Activated CD8-positive, alpha-beta memory T cell treated with anti-CD3 and anti-CD28 coated beads for 36 hours (primary cell): Measurements from ENCODE around the gene TSSC4. TPM values are rescaled to one million over a fixed set of nuclear protein-coding genes. Genes with fewer than 3 reads are reported as not detected.
"Not testable (repeated sequence)": the region's sequence is repeated elsewhere in the genome, so short reads cannot be mapped to it uniquely, and the experiment has no call there.

Experiments used
- CTCF ChIA-PET: fragments of 350-600 bp; sonication (Branson Sonifier 250); formaldehyde crosslinking; loops from one replicate; lab custom pipeline; 2021; ENCODE audit warnings: antibody characterized with exemption; lab: Charles Lee
- POLR2A ChIA-PET: fragments of 350-600 bp; sonication (Branson Sonifier 250); formaldehyde crosslinking; loops from one replicate; lab custom pipeline; 2021; ENCODE audit warnings: antibody characterized with exemption; lab: Charles Lee
- total RNA-seq, 2 experiments: library from RNA; stranded (reverse); gene quantifications; one replicate each; pipeline ENCODE4 v1.2.3, GENCODE V29; 2021

The TSSC4 gene
- total RNA-seq, result 10 to 100 TPM; 61.5 to 68.0 TPM

DNA sequence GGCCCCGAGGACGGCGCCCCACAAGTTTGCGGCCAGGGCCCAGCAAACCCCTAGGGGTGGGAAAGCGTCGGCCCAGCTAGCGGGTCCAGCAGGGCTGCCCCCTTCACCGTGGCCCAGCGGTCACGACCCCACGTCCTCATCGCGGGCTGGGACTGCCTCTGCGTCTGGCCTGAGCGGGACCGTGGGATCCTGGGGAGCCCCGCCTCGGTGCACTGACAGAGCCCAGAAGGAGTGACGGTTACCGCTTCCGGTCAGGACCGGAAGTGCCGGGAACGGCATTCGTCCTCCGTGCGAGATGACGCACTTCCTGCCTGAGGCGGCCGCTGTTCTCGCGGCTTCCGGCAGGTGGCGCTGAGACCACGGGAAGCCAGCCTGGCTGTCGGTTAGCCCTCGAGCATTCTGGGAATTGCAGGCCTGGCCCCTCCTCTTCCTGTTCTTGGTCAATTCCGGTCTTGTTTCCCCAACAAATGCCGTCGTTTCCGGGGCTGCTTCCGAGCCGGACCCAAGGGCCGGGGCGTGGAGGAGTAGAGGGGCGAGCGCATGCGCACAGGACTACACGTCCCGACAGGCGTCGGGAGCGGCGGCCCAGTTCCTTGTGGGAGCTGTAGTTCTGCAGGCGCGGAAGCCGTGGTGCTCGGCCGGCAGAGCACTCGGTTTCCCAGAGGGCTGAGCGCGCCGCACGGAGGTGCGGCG, at the start of gene TSSC4:
TSSC4 (plus strand) TSS at position 682 of the 693 bp plus-strand sequence. CDS start 1,884 bp downstream, outside the sequence.
- ChIA-PET CTCF (interaction anchor here (0.7 to 3.2 kb wide), 9 partner anchors 9 to 97 kb away, joined by 3 to 22 read pairs (median 5); partner anchors contain the start of genes CD81, KCNQ1 and TRPM5), POLR2A (interaction anchor here (0.6 to 2.1 kb wide), 7 partner anchors 12 to 493 kb away, joined by 3 to 12 read pairs (median 3); partner anchors contain the start of gene CD81)

DNA sequence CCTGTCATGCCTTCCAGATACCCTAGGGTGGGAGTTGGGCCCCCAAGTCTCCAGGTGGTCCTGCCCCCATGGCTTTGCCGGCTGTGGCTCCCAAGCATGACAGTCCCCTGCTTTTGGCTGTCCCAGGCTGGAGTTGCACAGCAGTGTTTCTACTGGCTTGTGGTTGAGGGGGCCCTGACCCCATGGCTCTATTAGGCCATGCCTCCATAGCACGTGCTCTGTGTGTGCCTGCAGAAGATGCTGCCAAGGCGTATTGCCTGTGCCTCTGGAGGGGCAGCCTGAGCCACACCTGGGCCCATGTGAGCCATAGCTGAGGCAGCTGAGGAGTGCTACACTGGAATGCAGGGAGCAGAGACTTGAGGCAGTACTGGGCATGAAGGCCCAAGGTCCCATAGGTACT, 48.8 kb upstream of the TSSC4 start:
- CTCF ChIA-PET, result no interaction called here

DNA sequence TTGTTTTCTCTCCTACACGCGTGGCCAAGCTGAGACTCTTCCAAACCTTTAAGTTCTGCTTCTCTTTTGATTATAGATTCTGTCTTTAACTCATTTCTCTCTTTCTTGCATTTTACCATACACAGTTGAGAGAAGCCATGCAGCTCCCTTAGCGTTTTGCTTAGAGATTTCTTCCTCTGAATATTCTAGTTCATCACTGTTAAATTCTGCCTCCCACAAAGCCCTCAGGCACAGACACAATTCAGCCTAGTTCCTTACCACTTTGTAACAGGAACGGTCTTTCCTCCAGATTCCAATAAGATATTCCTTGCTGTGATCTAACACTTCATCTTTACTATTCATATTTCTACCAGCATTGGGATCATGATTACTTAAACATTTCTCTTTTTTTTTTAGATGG, 48.1 kb upstream of the TSSC4 start:
- POLR2A ChIA-PET, result no interaction called here
- CTCF ChIA-PET, result no interaction called here

More for the DNA sequence above, 48.8 kb upstream of the TSSC4 start:
- POLR2A ChIA-PET, result no interaction called here

DNA sequence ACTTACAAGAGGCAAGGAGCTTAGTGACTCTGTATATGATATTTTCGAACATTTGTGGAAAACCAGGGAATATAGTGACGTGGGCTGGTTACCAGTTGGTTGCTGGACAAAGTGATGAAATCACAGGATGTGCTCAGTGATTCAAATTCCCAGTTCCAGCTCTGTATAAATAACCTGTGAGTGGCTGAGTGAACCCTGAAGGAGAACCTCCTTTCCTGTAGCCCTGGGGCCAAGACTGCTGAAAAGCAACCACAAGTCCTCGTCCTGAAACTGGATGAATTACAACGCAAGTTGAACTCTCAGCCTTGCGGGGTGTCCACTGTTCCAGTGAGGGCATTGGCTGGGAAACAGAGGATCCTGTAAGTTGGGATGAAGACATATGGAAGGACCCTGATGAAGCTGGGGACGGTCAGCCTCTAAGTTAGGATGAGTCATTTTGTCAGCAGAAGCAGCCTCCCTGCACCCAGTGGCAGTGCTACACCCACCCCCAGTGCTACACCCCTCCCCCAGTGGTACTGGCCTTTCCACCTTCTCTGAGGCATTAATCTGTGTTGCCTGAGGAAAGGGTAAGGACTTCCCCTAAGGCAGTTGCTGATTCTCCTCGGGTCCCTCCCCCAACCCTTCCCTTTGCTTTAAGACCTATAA, 45.4 kb upstream of the TSSC4 start:
- CTCF ChIA-PET, result no interaction called here
- POLR2A ChIA-PET, result no interaction called here

DNA sequence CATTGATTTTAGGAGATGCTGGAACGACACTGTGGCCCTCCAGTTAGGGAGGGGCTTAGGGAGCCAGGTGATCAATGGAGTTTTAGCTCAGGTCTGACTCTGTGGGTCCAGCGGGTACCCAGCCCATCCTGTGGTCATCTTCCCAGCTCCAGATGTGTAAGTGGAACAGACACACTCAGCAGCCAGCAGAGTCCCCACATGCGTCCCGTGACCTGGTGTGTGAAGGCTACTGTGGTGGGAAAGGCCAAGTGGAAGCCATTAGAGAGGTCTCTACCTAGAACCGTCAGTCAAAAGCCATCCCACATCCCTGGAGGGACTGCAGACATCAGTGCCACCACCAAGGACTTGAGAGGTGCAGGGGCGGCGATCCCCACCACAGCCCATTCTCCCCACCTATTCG, 43.3 kb upstream of the TSSC4 start:
- ChIA-PET CTCF (no interaction called here), POLR2A (no interaction called here)

DNA sequence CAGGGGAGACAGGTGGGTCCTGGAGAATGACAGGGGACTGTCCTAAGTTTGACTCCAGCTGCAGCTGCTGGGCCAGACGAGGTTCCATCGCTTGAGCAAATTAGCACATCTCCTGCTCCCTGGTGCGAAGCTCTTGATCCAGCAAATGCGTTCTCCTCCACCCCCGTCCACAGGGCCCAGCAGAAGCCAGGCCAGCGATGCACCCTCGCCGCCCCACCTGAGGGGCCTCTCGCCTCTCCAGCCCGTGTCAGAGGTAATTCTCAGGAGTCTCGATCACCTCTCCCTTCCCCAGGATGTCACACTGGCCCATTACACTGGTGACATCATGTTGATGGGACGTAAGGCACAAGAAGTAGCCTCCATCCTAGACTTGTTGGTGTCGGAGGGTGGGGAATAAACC, 42.9 kb upstream of the TSSC4 start:
- CTCF ChIA-PET, POLR2A ChIA-PET: not testable (repeated sequence)

DNA sequence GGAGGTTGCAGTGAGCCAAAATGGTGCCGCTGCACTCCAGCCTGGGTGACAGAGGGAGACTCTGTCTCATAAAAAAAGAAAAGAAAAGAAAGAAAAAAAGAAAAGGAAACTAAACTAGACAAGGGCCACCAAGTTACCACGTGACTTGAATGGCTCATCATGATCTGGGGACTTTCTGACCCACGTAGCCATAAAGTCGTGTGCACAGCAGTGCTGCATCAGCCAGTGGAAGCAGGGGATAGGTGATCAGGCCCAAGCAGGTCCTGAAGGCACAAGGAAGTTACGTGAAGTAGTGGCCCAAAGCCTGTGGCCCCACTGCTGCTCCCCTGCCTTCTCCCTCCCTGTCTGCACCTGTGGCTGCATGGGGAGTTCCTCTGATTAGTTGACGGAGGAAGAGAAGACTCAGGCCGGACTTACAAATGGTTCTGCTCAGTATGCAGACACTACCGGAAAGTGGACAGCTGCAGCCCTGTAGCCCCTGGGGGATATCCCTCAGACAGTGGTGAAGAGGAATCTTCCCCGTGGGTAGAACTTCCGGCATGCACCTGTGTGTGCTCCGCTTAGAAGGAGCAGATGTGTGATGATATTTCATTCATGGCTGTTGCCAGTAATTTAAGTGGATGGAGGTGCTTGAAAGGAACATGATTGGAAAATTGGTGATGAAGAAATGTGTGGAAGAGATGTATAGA, 41.7 kb upstream of the TSSC4 start:
- POLR2A ChIA-PET, result no interaction called here

DNA sequence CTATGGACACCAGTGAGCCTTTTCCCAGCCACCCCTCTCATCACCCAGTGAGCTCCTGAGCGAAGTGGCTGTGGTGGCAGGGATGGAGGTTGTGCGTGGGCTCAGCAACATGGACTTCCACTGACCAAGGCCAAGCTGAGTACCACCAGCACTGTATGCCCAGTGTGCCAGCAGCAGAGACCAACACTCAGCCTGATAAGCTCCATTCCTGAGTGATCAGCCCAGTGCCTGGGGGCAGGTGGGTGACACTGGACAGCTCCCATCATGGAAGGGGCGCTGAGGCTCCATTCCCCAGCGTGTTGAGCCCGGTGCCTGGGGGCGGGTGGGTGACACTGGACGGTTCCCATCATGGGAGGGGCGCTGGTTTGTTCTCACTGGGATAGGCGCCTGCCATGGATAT, 41.0 kb upstream of the TSSC4 start:
- ChIA-PET POLR2A (no interaction called here), CTCF (no interaction called here)

More for the DNA sequence above, 41.7 kb upstream of the TSSC4 start:
- CTCF ChIA-PET, result no interaction called here

DNA sequence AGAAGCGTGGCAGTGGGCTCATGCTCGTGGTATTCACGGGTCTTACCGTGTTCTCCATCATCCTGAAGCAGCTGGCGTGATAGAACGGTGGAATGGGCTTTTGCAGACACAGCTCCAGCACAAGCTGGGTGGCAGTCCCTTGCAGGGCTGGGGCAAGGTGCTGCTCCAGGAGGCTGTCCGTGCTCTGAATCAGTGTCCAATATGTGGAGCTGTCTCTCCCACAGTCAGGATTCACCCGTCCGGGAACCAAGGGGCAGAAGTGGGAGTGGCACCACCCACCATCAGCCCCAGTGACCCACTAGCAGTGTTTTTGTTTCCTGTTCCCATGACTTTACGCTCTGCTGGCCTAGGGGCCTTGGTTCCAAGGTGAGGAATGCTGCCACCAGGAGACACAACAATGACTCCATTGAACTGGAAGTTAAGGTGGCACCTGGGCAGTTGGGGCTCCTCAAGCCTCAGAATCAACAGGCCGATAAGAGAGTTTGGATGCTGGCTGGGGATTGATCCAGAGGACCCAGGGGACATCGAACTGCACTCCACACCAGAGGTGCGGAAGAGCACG, 40.4 kb upstream of the TSSC4 start:
- ChIA-PET POLR2A (no interaction called here), CTCF (no interaction called here)

DNA sequence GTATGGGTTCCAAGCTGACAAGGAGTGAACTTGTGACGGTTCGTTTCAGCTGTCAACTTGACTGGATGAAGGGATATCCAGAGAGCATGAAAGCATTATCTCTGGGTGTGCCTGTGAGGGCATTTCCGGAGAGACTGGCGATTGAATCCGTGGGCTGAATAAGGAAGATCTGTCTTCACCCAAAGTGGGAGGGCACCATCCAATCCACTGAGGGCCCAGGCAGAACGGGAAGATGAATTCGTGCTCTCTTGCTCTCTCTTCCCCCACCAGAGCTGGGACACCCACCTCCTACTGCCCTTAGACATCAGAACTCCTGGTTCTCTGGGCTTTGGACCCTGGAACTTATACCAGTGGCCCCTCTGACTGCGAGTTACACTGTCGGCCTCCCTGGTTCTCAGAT, 39.0 kb upstream of the TSSC4 start:
- CTCF ChIA-PET, result no interaction called here

DNA sequence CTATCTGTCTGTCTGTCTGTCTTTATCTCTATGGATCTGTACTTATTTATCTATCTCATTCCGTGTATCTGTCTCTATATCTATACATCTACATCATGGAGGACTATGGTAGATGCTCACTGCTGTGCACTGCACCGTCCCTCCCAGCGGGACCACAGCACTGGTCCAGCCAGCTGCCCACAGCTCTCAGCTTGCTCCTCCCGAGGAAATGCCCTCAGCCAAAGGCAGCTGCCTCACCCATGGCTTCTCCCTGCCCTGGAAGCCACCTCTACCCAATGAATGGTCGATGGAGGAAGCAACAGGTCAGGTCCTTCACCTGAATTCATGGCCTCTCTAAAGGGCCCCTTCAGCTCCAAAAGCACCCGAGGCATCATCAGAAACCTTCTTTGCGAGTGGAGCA, 38.1 kb upstream of the TSSC4 start:
- CTCF ChIA-PET, result interaction anchor here (1.3 kb wide), 1 partner anchor 57 kb away, joined by 3 read pairs; no protein-coding TSS in a partner anchor
- POLR2A ChIA-PET, result no interaction called here

More for the DNA sequence above, 39.0 kb upstream of the TSSC4 start:
- POLR2A ChIA-PET, result no interaction called here

DNA sequence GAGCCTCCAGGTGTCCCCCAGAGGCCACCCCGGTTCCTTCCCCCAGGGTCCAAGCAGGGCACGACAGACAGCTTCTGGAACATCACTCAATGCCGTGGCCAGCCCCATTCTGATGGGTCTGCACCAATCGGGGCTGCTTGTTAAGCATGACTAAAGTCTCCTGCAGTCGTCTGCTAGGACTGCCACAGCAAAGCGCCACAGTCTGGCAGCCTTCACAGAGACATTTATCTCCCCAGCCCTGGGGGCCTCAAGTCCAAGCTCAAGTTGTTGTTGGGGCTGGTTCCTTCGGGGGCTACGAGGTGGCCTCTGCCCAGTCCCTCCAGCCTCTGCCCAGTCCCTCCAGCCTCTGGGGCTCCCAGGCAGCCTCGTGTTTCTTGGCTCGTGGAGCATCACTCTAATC, 37.4 kb upstream of the TSSC4 start:
- CTCF ChIA-PET, result interaction anchor here (1.3 kb wide), 1 partner anchor 57 kb away, joined by 3 read pairs; no protein-coding TSS in a partner anchor
- POLR2A ChIA-PET, result no interaction called here

DNA sequence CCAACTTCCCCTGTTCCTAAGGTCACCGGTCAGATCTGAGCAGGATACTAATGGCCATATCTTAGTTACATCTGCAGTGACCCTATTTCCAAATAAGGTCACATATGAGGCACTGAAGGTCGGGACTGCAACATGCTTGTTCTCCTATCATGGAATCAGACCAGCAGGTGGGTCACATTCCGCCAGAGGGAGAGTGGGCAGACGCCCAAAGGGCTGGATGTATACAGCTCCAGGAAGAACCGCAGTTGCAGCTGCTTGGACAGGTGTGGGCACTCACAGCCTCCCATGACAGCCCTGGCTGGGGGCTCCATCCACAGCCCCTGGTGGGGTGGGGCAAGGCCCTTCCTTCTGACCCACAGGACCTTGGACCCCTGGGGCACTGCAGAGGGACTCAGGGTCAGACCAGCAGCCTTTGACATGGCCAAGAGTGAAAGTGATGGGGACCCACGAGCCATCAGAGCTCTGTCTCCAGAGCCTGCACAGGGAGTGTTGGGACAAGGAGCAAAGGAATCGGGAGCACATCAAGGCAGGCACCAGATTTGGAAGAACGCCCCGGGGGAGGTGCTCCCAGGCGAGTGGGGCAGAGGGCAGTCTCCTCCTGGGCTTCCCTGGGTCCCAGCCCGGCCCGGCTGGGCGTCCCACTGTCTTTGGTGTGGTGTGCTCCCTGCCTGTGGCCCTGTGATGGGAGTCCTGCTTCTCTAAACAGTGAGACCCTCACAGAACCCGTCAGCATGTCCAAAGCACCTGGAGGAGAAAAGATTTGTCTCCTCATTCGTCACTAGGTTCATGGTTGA, 36.8 kb upstream of the TSSC4 start:
- CTCF ChIA-PET, result no interaction called here
- POLR2A ChIA-PET, result no interaction called here

DNA sequence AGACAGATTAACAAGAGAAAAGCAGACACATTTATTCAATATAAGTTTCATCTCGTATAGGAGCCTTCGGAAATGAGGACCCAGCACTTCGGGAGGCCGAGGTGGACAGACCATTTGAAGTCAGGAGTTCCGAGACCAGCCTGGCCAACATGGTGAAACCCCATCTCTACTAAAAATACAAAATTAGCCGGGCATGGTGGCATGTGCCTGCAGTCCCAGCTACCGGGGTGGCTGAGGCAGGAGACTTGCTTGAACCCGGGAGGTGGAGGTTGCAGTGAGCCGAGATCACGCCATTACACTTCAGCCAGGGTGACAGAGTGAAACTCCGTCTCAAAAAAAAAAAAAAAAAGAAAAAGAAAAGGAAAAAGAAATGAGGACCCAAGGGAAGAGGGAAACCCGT, 36.2 kb upstream of the TSSC4 start:
- CTCF ChIA-PET, POLR2A ChIA-PET: not testable (repeated sequence)

DNA sequence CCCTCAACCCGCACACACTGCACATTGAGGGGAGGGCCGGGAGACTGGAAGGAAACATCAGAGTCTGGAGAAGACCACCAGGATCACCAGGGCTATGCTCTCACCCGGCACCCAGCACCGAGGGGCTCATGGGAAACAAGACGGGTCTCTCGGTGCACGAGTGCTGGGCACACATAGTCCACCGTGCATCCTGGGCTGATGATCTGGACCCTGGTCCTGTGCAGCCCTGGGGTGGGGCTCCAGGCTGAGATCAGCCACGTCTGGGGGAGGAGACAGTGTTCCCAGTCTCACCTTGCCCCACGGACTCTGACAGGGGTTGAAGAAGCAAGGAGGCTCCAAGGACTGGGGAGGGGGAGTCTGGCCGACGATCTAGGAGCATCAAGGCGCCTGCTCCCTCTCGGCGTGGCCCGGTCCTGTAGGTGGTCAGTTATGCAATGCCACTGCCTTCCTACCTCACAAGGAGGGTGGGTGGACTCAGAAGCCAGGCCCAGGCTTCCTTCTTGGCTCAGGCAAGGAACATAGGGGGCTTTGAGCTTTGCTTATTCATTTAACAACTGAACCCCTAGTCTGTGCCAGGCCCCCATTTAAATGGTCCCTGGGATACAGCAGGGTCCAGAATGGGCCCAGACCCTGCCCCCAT, 34.9 kb upstream of the TSSC4 start:
- ChIA-PET CTCF (no interaction called here), POLR2A (no interaction called here)

DNA sequence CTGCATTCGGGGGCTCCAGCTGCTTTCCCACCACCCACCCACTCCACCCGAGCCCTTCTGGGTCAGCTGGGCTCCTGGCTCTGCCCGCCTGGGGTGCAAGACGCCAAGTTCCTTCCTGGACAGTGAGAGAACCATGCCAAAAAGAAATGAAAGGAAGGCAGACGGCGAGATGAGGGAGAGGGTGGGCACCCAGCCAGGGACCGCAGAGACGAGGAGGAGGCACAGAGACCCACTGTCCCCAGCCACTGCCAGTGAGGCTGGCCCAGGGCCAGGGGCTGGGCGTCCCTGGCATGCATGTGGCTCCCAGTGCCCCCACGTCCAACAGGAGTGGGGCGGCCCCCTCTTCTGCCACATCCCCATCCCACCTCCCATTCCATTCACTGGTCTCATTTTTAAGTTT, 34.3 kb upstream of the TSSC4 start:
- CTCF ChIA-PET, result no interaction called here
- POLR2A ChIA-PET, result no interaction called here

DNA sequence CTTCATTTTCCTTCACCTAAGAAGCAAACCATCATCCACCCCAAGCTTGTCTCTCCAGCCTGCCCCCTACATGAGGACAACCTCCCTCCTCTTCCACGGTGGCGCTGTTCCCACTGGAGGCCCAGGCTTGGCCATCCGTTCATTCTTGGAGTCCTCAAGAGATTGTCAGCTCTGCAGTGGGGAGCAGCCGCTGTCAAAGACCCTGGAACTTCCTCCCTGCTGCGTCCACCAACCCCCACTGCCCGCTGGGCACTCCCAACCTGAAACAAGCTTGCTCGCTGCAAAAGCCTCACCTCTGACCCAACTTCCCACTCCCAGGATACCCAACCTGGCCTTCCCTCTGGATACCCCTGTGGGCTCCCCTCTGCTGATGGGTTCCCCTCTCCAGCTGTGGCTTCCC, 33.8 kb upstream of the TSSC4 start:
- ChIA-PET CTCF (no interaction called here), POLR2A (no interaction called here)

DNA sequence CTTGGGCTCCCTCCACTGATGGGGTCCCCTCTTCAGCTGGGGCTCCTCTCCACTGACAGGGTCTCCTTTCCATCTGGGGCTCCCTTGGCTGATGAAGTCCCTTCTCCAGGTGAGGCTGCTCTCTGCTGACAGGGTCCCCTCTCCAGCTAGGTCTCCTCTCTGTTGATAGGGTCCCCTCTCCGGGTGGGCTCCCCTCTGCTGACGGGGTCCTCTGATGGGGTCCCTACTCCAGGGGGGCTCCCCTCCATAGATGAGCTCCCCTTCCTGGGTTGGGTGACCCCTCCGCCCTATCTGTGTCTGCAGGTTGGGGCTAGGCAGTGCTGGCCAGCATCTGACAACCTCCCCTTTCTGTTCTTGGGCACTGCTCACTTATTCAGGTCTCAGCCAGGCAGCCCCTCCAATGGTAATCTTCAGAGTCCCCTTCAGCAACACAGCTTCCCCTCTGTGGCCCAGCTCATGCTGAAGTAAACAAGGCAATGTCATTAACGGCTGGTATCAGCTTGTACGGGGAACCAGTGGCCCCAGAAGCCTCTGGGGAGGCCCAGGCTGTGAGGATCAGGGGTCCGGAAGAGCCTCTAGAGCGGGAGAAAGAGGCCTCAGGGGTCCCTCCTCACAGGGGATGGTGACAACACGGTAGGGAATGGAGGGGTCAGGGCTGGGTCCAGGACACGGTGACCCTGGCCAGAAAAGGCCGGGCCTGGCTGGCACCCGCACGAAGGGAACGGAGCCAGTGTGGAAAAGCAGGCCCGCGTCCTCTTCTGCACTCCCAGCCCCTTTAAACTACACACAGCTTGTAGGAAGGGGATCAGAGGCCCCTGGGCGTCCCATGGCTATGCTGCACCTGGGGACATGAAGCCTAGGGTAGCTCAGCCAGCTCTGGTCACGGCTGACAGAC, 33.0 kb upstream of the TSSC4 start:
- ChIA-PET CTCF (no interaction called here), POLR2A (no interaction called here)
